Measurements from ENCODE around the gene TAB2.

DNA sequence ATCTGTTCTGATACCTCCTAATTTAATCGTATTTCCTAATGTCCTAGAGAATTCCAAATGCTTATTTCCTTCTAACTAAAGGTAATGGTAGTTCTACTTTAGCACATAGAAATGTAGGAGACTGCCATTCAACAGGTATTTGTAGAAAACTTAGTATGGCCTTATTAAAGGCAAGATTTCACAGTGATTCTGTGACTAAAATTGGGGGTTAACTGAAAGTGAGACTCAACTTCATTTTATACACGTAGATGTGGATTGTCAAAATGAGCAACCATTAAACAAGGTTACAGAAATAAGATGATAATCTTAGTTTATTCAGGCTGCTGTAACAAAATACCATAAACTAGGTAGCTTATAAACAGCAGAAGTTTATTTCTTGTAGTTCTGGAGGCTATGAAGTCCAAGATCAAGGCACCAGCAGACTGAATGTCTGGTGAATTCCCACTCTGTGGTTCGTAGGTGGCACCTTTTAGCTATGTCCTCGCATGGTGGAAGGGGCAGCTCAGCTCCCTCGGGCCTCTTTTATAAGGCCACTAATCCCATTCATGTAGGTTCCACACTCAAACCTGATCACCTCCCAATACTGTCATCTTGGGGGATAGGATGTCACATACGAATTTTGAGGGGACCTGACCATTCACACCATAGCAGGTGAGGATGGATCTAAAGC lies 38.7 kb downstream of the TAB2 start:
- TF ChIP-seq, protein P1, sequence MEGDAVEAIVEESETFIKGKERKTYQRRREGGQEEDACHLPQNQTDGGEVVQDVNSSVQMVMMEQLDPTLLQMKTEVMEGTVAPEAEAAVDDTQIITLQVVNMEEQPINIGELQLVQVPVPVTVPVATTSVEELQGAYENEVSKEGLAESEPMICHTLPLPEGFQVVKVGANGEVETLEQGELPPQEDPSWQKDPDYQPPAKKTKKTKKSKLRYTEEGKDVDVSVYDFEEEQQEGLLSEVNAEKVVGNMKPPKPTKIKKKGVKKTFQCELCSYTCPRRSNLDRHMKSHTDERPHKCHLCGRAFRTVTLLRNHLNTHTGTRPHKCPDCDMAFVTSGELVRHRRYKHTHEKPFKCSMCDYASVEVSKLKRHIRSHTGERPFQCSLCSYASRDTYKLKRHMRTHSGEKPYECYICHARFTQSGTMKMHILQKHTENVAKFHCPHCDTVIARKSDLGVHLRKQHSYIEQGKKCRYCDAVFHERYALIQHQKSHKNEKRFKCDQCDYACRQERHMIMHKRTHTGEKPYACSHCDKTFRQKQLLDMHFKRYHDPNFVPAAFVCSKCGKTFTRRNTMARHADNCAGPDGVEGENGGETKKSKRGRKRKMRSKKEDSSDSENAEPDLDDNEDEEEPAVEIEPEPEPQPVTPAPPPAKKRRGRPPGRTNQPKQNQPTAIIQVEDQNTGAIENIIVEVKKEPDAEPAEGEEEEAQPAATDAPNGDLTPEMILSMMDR (IDR thresholded peaks at IDR 0.05) = no peak
- TF ChIP-seq EP300 (IDR thresholded peaks at IDR 0.05; ENCODE audit: low read depth) (no peak), POLR2A (IDR thresholded peaks at IDR 0.05) (no peak), POLR2AphosphoS5 (IDR thresholded peaks at IDR 0.05) (no peak)
